GM04503 (cell line): ENCODE data around the gene DGKD.

Source experiments
- DNase-seq: peaks from one replicate; pipeline ENCODE4 v3.0.0-alpha.2; 2012; ENCODE audit warnings: low read depth

DGKD gene

GRCh38 chr2:233338812-233339368 lies 15.4 kb upstream of the DGKD start:
- DNase-seq, result no peak

- no peak for DNase-seq
These were observed 14.9 kb upstream of the DGKD start for GRCh38 chr2:233339427-233339826.

GRCh38 chr2:233341296-233341695 lies 13.0 kb upstream of the DGKD start:
- DNase-seq, result no peak

GRCh38 chr2:233342301-233342700 lies 12.0 kb upstream of the DGKD start:
- no peak for DNase-seq

- no peak for DNase-seq
These were observed 11.1 kb upstream of the DGKD start for GRCh38 chr2:233343171-233343705.

- DNase-seq, result no peak
These were observed 7.9 kb upstream of the DGKD start for GRCh38 chr2:233346376-233346775.

- DNase-seq, result no peak
These were observed 7.4 kb upstream of the DGKD start for GRCh38 chr2:233346930-233347329.

GRCh38 chr2:233349005-233349998 lies 5.0 kb upstream of the DGKD start:
- DNase-seq, result no peak

- peak; percentile 62 for DNase-seq
These were observed 3.6 kb upstream of the DGKD start for GRCh38 chr2:233350708-233351107.

- DNase-seq, result no peak
These were observed 2.9 kb upstream of the DGKD start for GRCh38 chr2:233351423-233351822.

GRCh38 chr2:233352141-233352842 lies 2.0 kb upstream of the DGKD start:
- DNase-seq, result no peak

- DNase-seq, result no peak
These were observed 1.1 kb upstream of the DGKD start for GRCh38 chr2:233353101-233353768.

GRCh38 chr2:233354500-233354924 lies 218 bp downstream of the DGKD start:
- no peak for DNase-seq

GRCh38 chr2:233354971-233355574 lies 779 bp downstream of the DGKD start:
- no peak for DNase-seq

GRCh38 chr2:233355916-233356315 lies 1.6 kb downstream of the DGKD start:
- no peak for DNase-seq

GRCh38 chr2:233356546-233357308 lies 2.4 kb downstream of the DGKD start:
- DNase-seq, result no peak

GRCh38 chr2:233358335-233358734 lies 4.0 kb downstream of the DGKD start:
- no peak for DNase-seq

- DNase-seq, result no peak
These were observed 4.7 kb downstream of the DGKD start for GRCh38 chr2:233358947-233359346.

GRCh38 chr2:233359823-233360222 lies 5.5 kb downstream of the DGKD start:
- DNase-seq, result no peak

GRCh38 chr2:233360771-233361176 lies 6.5 kb downstream of the DGKD start:
- DNase-seq, result no peak

GRCh38 chr2:233361297-233361696 lies 7.0 kb downstream of the DGKD start:
- no peak for DNase-seq
